K562 (cell line): ENCODE data around the gene APC2. TPM values are rescaled to one million over a fixed set of nuclear protein-coding genes. Genes with fewer than 3 reads are reported as not detected.

Experiments
- CBX2 ChIP-seq: fragments of 200-600 bp; sonication (generic); IDR thresholded peaks from one replicate; pipeline ENCODE4 v1.6.1; 2012; ENCODE audit warnings: mild to moderate bottlenecking, low read length, inconsistent platforms; ENCODE audit not compliant: insufficient read depth, poor library complexity, severe bottlenecking
- CHD1 ChIP-seq: fragments of 200-600 bp; sonication (generic); IDR thresholded peaks from one replicate; pipeline ENCODE4 v1.6.1; 2012; ENCODE audit warnings: mild to moderate bottlenecking, moderate library complexity, low read length, inconsistent platforms
- HNRNPUL1 ChIP-seq: fragments of 200-400 bp; formaldehyde crosslinking; IDR thresholded peaks from 2 replicates; pipeline ENCODE4 v1.6.1; 2017; ENCODE audit warnings: low read length
- IFI16 ChIP-seq: fragments of 250-450 bp; sonication (Bioruptor Pico); IDR thresholded peaks from 2 replicates; pipeline ENCODE4 v2.1.2; 2022; ENCODE audit warnings: mild to moderate bottlenecking, inconsistent platforms
- KAT8 ChIP-seq: fragments of 450-650 bp; IDR thresholded peaks from 2 replicates; pipeline ENCODE4 v1.6.1; 2016; ENCODE audit warnings: low read depth, mild to moderate bottlenecking
- MYBL2 ChIP-seq, 2 experiments: fragments of 450-650 bp in 1 of 2; sonication (generic) in 1 of 2; formaldehyde crosslinking in 1 of 2; IDR thresholded peaks; 2 replicates each; pipeline versions ENCODE4 v1.6.1 to v1.8.1; 2017 to 2022; ENCODE audit warnings: borderline replicate concordance in 1 of 2, inconsistent platforms in 1 of 2, low read depth in 1 of 2, mild to moderate bottlenecking in 1 of 2, missing genetic modification reagents in 1 of 2, moderate library complexity in 1 of 2
- NR2C2 ChIP-seq, 2 experiments: fragments of 200-800 bp in 1 of 2; sonication (Bioruptor generic) in 1 of 2; sonication (generic) in 1 of 2; formaldehyde crosslinking in 1 of 2; IDR thresholded peaks; 2 replicates each; pipeline versions ENCODE4 v1.6.1 to v1.8.0; 2016 to 2022; ENCODE audit warnings: mild to moderate bottlenecking in 1 of 2, missing compliant biosample characterization in 1 of 2, missing genetic modification characterization in 1 of 2, missing genetic modification reagents in 1 of 2
- PHB ChIP-seq: fragments of 250-450 bp; sonication (Bioruptor Pico); IDR thresholded peaks from 2 replicates; pipeline ENCODE4 v1.5.0; 2021
- SMARCE1 ChIP-seq: fragments of 450-650 bp; IDR thresholded peaks from 2 replicates; pipeline ENCODE4 v1.7.1; 2016; ENCODE audit warnings: mild to moderate bottlenecking
- TRIM28 ChIP-seq: fragments of 450-650 bp; IDR thresholded peaks from 2 replicates; pipeline ENCODE4 v1.6.1; 2017
- U2AF2 ChIP-seq: fragments of 200-400 bp; formaldehyde crosslinking; optimal IDR thresholded peaks from 2 replicates; pipeline ENCODE3; 2017; ENCODE audit warnings: low read depth, mild to moderate bottlenecking, low read length
- WHSC1 ChIP-seq: IDR thresholded peaks from one replicate; pipeline ENCODE4 v1.6.1; 2012; ENCODE audit warnings: low read length, control low read depth, inconsistent platforms
- ZNF507 ChIP-seq: conservative IDR thresholded peaks from 2 replicates; pipeline ENCODE4 v1.6.1; 2017; ENCODE audit warnings: missing genetic modification characterization, missing compliant biosample characterization
- polyA plus RNA-seq, 8 experiments: library from polyadenylated mRNA; depleted of rRNA in 4 of 8; stranded (reverse) in 5 of 8; unstranded in 3 of 8; fragments of >200 nt; fragmentation: Nextera tagmentation in 2 of 8; fragmentation: Illumina TruSeq in 1 of 8; extraction: Ambion mirVana in 2 of 8; extraction: Trizol in 1 of 8; gene quantifications; 2 replicates each; pipeline versions ENCODE4 v1.2.1 to v1.2.3, GENCODE V29; 2011 to 2014; ENCODE audit warnings: inconsistent platforms in 1 of 8, missing spikeins in 1 of 8
- total RNA-seq, 7 experiments: library from RNA; depleted of rRNA in 6 of 7; stranded (reverse); fragments of >200 nt in 6 of 7; fragmentation: Illumina TruSeq in 2 of 7; extraction: Trizol in 2 of 7; gene quantifications; 2 replicates each; pipeline versions ENCODE4 v1.2.1 to v1.2.3, GENCODE V29; 2011 to 2021; ENCODE audit warnings: low replicate concordance in 1 of 7
- TF ChIP-seq, protein P1 (sequence below): fragments of 200-600 bp; sonication (generic); IDR thresholded peaks from one replicate; pipeline ENCODE4 v1.6.1; 2012; ENCODE audit warnings: mild to moderate bottlenecking, low read depth, low read length, inconsistent platforms
- TF ChIP-seq, protein P2 (sequence below): sonication (generic); formaldehyde crosslinking; IDR thresholded peaks from 2 replicates; pipeline ENCODE4 v1.8.0; 2022; ENCODE audit warnings: mild to moderate bottlenecking, missing genetic modification reagents

The APC2 gene
- total and polyA plus RNA-seq, 9 of the 15 experiments (the other 6 are each of a cell fraction or from before 2014, with no cell fraction given), result 0.01 to 0.40 (median 0.05) TPM; not detected in 3

DNA sequence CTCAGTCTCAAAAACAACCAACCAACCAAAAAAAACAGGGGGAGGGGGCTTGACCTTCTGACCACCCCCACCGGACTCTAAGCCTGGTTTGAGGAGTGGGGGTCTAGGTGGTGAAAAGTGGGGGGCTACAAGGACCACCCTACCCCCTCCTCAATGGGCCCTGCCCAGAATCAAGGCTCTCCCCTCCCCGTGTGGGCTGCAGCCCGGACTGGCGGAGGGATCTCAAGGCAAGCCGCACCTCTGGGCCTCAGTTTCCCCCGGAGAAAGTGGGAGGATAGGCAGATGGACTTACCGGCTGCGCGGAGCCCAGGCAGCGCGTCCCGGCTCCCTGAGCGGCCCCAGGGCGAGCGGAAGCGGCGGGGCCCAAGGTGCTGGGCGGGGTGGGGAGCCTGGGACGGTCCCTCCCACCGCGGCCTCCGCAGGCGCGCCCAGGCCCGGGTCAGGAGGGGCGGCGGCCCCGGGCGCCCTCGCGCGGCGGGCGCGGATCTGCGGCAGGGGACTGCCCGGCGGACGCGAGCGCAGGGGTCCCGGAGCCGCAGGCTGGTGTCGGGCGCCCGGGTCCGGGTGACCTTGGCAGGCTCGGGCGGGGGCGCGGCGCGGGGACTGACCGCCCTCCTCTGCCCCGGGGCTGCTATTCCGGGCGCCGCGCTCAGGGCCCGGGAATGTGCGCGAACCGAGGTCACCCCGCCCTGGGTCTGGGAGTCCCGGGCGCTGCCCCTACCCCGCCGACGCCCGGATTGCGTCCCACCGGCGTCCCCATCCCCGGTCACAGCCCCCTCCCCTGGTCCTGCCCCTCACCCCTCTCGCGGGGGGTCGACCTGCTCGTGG, 63.0 kb downstream of the APC2 start, which contains the start of gene ADAMTSL5 (continued):
- TF ChIP-seq, protein P1, sequence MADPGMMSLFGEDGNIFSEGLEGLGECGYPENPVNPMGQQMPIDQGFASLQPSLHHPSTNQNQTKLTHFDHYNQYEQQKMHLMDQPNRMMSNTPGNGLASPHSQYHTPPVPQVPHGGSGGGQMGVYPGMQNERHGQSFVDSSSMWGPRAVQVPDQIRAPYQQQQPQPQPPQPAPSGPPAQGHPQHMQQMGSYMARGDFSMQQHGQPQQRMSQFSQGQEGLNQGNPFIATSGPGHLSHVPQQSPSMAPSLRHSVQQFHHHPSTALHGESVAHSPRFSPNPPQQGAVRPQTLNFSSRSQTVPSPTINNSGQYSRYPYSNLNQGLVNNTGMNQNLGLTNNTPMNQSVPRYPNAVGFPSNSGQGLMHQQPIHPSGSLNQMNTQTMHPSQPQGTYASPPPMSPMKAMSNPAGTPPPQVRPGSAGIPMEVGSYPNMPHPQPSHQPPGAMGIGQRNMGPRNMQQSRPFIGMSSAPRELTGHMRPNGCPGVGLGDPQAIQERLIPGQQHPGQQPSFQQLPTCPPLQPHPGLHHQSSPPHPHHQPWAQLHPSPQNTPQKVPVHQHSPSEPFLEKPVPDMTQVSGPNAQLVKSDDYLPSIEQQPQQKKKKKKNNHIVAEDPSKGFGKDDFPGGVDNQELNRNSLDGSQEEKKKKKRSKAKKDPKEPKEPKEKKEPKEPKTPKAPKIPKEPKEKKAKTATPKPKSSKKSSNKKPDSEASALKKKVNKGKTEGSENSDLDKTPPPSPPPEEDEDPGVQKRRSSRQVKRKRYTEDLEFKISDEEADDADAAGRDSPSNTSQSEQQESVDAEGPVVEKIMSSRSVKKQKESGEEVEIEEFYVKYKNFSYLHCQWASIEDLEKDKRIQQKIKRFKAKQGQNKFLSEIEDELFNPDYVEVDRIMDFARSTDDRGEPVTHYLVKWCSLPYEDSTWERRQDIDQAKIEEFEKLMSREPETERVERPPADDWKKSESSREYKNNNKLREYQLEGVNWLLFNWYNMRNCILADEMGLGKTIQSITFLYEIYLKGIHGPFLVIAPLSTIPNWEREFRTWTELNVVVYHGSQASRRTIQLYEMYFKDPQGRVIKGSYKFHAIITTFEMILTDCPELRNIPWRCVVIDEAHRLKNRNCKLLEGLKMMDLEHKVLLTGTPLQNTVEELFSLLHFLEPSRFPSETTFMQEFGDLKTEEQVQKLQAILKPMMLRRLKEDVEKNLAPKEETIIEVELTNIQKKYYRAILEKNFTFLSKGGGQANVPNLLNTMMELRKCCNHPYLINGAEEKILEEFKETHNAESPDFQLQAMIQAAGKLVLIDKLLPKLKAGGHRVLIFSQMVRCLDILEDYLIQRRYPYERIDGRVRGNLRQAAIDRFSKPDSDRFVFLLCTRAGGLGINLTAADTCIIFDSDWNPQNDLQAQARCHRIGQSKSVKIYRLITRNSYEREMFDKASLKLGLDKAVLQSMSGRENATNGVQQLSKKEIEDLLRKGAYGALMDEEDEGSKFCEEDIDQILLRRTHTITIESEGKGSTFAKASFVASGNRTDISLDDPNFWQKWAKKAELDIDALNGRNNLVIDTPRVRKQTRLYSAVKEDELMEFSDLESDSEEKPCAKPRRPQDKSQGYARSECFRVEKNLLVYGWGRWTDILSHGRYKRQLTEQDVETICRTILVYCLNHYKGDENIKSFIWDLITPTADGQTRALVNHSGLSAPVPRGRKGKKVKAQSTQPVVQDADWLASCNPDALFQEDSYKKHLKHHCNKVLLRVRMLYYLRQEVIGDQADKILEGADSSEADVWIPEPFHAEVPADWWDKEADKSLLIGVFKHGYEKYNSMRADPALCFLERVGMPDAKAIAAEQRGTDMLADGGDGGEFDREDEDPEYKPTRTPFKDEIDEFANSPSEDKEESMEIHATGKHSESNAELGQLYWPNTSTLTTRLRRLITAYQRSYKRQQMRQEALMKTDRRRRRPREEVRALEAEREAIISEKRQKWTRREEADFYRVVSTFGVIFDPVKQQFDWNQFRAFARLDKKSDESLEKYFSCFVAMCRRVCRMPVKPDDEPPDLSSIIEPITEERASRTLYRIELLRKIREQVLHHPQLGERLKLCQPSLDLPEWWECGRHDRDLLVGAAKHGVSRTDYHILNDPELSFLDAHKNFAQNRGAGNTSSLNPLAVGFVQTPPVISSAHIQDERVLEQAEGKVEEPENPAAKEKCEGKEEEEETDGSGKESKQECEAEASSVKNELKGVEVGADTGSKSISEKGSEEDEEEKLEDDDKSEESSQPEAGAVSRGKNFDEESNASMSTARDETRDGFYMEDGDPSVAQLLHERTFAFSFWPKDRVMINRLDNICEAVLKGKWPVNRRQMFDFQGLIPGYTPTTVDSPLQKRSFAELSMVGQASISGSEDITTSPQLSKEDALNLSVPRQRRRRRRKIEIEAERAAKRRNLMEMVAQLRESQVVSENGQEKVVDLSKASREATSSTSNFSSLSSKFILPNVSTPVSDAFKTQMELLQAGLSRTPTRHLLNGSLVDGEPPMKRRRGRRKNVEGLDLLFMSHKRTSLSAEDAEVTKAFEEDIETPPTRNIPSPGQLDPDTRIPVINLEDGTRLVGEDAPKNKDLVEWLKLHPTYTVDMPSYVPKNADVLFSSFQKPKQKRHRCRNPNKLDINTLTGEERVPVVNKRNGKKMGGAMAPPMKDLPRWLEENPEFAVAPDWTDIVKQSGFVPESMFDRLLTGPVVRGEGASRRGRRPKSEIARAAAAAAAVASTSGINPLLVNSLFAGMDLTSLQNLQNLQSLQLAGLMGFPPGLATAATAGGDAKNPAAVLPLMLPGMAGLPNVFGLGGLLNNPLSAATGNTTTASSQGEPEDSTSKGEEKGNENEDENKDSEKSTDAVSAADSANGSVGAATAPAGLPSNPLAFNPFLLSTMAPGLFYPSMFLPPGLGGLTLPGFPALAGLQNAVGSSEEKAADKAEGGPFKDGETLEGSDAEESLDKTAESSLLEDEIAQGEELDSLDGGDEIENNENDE, result no peak
- no peak for TF ChIP-seq NR2C2 (CRISPR knock-in tag; IDR thresholded peaks at IDR 0.05)
- no peak; the same call in none of the 2 replicates for TF ChIP-seq NR2C2 (tag; IDR thresholded peaks at IDR 0.05)
- TF ChIP-seq WHSC1, result no peak
- TF ChIP-seq IFI16 (CRISPR knock-in tag), result no peak
- TF ChIP-seq CBX2, result no peak
- TF ChIP-seq CHD1, result peak; percentile 57
- TF ChIP-seq PHB (CRISPR knock-in tag), result no peak
- 0 out of 2 replicates have a peak, but pooled peaks have one; percentile 37 for TF ChIP-seq SMARCE1
- no peak for TF ChIP-seq U2AF2
- TF ChIP-seq TRIM28, result no peak
- TF ChIP-seq KAT8, result no peak
- TF ChIP-seq HNRNPUL1, result no peak
- no peak for TF ChIP-seq ZNF507
- no peak for TF ChIP-seq MYBL2 (IDR thresholded peaks at IDR 0.05; ENCODE audit: low read depth)
- no peak for TF ChIP-seq MYBL2 (CRISPR knock-in tag; IDR thresholded peaks at IDR 0.05; ENCODE audit: borderline replicate concordance)
- TF ChIP-seq, protein P2, sequence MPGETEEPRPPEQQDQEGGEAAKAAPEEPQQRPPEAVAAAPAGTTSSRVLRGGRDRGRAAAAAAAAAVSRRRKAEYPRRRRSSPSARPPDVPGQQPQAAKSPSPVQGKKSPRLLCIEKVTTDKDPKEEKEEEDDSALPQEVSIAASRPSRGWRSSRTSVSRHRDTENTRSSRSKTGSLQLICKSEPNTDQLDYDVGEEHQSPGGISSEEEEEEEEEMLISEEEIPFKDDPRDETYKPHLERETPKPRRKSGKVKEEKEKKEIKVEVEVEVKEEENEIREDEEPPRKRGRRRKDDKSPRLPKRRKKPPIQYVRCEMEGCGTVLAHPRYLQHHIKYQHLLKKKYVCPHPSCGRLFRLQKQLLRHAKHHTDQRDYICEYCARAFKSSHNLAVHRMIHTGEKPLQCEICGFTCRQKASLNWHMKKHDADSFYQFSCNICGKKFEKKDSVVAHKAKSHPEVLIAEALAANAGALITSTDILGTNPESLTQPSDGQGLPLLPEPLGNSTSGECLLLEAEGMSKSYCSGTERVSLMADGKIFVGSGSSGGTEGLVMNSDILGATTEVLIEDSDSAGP (CRISPR knock-in tag), result no peak
